ENCODE data around the gene SREK1IP1.

The SREK1IP1 gene

DNA sequence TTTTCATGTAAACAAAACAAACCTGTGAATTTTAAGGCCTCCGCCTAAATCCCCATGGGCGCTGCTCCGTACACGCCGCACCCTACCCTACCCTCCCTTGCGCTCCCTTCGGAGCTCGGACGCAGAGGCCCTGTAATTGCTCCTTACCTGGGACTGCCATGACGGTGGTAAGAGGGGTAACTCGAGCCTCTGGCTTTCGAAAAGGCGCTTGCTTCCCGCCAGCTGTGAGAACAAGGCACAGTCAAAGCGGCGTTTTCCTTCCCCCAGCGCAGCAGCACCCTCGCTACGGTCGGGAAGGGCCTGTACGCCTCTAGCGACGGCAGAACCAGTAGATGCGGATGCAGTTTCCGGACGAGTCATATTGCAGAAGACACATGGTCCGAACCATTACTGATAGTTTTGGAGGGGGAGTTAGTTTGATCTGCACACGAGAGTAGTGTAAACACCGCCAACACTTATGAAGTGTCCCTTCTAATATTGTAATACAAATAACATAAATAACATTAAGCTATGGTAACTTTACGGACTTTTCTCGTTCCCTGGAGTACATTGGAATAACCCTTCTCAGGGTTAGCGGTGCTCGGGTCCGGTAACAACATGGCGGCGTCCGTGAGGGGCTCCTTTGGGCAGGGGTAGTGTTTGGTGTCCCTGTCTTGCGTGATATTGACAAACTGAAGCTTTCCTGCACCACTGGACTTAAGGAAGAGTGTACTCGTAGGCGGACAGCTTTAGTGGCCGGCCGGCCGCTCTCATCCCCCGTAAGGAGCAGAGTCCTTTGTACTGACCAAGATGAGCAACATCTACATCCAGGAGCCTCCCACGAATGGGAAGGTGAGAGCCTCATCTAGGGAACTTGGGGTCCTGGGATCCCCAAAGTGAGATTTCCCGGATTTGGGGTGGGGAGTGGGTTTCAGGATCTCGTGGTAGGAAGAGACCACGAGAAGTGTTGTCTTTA is at the start of gene SREK1IP1, which contains the start of gene CWC27:
Gene SREK1IP1 (minus strand): TSS at position 334 of the 955 bp plus-strand sequence. CDS start 174 bp downstream, at position 160.
Gene CWC27 (plus strand): TSS at position 573 of the 955 bp plus-strand sequence. CDS start 217 bp downstream, at position 790.
- peak within 1 kb of the TSS; percentile 69 for H3K4me3 ChIP-seq (ENCODE audit: control insufficient read depth, low read depth, low read length)

DNA sequence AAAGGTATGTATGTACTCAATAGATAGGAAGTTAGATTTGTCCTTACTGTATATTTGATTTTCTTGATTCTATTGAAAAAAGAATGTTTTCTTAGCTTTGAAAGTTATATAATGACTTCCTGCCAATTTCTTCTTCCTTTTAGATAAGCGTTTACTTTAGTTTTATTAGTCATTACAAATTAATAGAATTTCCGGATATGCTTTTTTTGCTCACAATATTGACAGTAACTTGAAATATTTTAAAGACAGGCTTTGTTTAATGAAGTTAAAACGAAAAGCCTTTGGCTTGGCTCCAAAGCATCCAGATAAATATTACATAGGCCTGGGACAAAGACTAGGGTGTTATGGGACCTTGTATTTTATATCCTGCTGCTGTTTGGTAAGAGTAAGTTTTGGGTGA is 49.8 kb upstream of the SREK1IP1 start:
- TF ChIP-seq, protein P1, sequence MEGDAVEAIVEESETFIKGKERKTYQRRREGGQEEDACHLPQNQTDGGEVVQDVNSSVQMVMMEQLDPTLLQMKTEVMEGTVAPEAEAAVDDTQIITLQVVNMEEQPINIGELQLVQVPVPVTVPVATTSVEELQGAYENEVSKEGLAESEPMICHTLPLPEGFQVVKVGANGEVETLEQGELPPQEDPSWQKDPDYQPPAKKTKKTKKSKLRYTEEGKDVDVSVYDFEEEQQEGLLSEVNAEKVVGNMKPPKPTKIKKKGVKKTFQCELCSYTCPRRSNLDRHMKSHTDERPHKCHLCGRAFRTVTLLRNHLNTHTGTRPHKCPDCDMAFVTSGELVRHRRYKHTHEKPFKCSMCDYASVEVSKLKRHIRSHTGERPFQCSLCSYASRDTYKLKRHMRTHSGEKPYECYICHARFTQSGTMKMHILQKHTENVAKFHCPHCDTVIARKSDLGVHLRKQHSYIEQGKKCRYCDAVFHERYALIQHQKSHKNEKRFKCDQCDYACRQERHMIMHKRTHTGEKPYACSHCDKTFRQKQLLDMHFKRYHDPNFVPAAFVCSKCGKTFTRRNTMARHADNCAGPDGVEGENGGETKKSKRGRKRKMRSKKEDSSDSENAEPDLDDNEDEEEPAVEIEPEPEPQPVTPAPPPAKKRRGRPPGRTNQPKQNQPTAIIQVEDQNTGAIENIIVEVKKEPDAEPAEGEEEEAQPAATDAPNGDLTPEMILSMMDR (conservative IDR thresholded peaks at IDR 0.05; ENCODE audit: control insufficient read depth, insufficient read depth, low read depth, low read length): no peak
- H3K4me3 ChIP-seq (ENCODE audit: control insufficient read depth, low read depth, low read length): no peak overlapping the region
- no peak for DNase-seq (ENCODE audit: low read depth)

More for the DNA sequence above, at the start of gene SREK1IP1, which contains the start of gene CWC27:
- TF ChIP-seq, protein P1 (conservative IDR thresholded peaks at IDR 0.05; ENCODE audit: control insufficient read depth, insufficient read depth, low read depth, low read length): peak; percentile 22
- peak; percentile 91 for DNase-seq (ENCODE audit: low read depth)

DNA sequence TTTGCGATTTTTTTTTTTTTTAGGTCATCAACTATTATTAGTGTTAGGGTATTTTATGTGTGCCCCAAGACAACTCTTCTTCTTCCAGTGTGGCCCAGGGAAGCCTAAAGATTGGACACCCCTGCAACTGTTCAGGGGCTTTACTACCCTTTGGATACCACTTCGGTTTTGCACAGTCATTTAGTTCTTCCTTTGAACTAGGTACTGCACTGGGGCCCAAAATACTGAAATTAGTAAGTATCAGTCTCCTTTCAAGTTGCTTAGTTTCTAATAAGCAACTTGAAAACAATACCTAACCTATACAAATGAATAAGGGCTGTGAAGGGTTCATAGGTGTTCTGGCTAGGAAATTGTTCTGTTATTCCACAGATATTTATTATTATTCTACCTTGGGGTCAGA is 45.6 kb upstream of the SREK1IP1 start:
- TF ChIP-seq, protein P1 (conservative IDR thresholded peaks at IDR 0.05; ENCODE audit: control insufficient read depth, insufficient read depth, low read depth, low read length): no peak
- no peak for DNase-seq (ENCODE audit: low read depth)
- H3K4me3 ChIP-seq (ENCODE audit: control insufficient read depth, low read depth, low read length): no peak overlapping the region

DNA sequence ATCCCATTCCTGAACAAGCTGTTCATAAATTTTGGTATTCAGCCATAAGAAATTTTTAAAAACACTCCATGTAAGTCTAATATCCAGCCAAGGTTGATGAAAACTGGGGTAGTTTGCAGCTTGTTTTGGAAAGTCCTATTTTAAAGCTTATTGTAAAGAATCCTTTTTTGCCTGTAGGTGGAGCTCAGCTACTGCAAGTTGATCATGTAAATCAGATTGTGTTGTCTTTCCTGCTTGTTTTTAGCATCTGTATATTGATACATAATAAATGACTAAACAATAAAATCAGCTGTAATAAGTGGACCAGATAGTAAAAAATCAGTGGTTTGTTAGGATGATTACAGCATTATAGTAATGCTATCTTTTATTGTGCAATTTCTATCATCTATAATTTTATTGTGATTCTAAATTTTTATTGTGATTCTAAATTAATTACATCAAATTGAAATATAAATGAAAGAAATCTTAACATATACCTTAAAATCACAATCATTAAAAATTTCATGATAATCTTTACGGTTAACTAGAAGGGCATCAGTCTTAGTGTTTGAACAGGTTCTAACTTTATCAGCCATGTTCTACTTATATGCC is 42.7 kb upstream of the SREK1IP1 start:
- DNase-seq (ENCODE audit: low read depth): peak; percentile 79

DNA sequence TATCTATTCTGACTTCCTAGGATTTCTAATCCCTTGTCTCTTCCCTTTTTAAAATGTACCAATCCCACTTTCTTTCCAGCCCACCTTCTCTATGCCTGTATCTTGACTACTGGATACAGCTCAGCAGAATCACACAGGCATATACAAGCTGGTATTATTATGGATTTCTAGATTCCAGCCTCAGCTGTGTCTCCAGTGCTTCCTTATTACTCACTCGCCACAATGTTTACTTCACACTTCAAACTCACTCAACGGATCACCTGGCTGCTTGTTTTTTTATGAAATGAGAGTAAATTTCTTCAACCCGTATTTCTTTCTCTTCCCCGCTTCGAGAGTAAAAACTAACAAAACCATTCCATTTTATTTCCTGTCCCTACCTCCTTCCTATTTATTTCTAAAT is 39.0 kb upstream of the SREK1IP1 start:
- peak; percentile 14 for DNase-seq (ENCODE audit: low read depth)
- H3K4me3 ChIP-seq (ENCODE audit: control insufficient read depth, low read depth, low read length): no peak overlapping the region
- TF ChIP-seq, protein P1 (conservative IDR thresholded peaks at IDR 0.05; ENCODE audit: control insufficient read depth, insufficient read depth, low read depth, low read length): no peak

More for the DNA sequence above, 42.7 kb upstream of the SREK1IP1 start:
- TF ChIP-seq, protein P1 (conservative IDR thresholded peaks at IDR 0.05; ENCODE audit: control insufficient read depth, insufficient read depth, low read depth, low read length): peak; percentile 82
- no peak overlapping the region for H3K4me3 ChIP-seq (ENCODE audit: control insufficient read depth, low read depth, low read length)

DNA sequence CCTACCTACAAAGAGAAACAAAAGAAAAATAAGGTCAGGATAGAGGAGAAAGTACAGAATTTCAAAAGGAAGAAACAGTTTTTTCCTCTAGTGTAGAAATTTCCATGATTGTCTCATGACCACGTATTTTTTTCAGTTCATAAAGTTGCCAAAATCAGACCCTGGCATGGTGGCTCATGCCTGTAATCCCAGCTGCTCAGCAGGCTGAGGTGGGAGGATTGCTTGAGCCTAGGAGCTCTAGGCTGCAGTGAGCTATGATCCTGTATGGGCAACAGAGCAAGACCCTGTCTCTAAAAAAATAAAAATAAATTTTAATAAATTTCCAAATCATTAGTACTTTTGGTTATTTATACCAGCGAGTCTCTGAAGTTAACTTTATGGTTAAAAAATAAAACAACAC is 38.0 kb upstream of the SREK1IP1 start:
- DNase-seq (ENCODE audit: low read depth): no peak
- no peak overlapping the region for H3K4me3 ChIP-seq (ENCODE audit: control insufficient read depth, low read depth, low read length)
- TF ChIP-seq, protein P1 (conservative IDR thresholded peaks at IDR 0.05; ENCODE audit: control insufficient read depth, insufficient read depth, low read depth, low read length): no peak
